Epithelial cell of esophagus (primary cell): ENCODE results near the gene LENEP.

Experiments used
- DNase-seq: peaks from one replicate; pipeline ENCODE4 v3.0.0; 2010; ENCODE audit warnings: low read depth
- H3K4me3 ChIP-seq: 2 replicates; pipeline ENCODE4 v1.5.1; 2011; ENCODE audit warnings: mild to moderate bottlenecking, low read length, control low read depth
- TF ChIP-seq, protein P1 (sequence below): IDR thresholded peaks from 2 replicates; pipeline ENCODE4 v1.5.1; 2011; ENCODE audit warnings: low read depth, mild to moderate bottlenecking, low read length, control low read depth, inconsistent platforms; ENCODE audit not compliant: insufficient read depth; ENCODE audit errors: missing control alignments

The LENEP gene

DNA sequence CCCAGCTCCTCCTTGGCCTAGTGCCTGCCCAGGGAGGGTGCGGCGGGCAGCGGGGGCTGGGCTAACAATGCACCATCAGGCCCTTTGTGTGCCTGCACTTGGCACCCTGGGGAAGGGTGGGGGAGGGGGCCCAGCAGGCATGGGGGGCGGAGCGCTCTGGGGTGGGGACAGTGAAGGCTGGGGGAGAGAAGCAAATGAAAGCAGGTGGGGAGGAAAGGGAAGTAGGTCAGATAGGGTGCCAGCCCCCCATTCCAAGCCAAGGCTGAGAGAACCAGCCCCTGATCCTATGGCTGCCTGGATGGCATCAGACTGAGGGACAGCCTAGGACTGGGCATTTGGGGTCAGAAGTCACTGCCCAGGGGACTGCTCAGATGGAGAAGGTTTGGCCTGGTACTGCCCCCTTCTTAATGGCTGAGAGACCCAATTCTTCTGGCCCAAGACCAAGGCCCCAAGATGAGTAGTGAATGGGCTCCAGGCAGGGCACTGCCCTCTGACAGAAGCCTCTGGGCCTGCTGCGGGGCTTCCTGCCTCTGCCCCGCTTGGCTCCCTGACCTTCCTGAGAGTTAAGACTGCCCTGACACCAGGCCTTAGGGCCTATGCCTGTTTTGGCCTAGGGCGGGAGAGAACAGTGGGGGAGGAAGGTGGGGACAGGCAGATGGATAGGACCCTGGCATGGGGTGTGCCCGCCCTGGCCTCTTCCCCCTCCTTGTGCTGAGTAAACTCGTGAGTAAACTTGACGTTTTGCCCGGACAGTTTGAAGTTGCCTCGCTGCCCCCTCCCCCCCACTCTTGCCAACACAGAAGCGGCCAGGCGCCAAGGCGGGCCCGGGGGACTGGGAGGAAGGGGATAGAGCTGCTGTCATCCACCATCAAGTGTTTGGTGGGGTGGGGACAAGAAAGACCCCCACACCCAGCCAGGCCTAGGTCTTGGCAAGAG lies 12.0 kb downstream of the LENEP start:
- peak; percentile 63 for DNase-seq
- TF ChIP-seq, protein P1, sequence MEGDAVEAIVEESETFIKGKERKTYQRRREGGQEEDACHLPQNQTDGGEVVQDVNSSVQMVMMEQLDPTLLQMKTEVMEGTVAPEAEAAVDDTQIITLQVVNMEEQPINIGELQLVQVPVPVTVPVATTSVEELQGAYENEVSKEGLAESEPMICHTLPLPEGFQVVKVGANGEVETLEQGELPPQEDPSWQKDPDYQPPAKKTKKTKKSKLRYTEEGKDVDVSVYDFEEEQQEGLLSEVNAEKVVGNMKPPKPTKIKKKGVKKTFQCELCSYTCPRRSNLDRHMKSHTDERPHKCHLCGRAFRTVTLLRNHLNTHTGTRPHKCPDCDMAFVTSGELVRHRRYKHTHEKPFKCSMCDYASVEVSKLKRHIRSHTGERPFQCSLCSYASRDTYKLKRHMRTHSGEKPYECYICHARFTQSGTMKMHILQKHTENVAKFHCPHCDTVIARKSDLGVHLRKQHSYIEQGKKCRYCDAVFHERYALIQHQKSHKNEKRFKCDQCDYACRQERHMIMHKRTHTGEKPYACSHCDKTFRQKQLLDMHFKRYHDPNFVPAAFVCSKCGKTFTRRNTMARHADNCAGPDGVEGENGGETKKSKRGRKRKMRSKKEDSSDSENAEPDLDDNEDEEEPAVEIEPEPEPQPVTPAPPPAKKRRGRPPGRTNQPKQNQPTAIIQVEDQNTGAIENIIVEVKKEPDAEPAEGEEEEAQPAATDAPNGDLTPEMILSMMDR: no peak
- H3K4me3 ChIP-seq: peak overlapping the region; percentile 89

DNA sequence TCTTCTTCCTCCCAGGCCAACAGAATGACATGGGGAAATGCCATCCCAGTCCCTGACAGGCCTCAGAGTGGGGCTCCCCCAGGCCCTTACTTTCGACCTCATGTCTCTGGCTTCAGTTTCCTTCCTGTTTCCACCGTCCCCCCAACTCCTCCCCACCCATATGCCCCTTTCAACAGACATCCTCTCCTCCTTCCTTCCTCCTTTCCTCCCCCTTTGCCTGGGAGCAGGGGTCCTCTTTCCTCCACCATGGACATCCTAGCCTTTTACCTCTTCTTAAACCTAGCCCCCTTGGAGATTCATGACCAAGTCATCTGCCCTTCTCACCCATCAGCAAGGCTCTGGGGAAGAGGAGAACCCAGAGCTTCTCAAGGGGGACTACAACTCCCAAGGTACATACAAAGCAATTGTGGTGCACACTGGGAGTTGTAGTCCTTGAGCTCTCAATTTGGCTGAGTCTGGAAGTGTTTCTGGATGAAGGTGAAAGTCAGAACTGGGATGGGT lies 13.3 kb downstream of the LENEP start:
- no peak for DNase-seq
- TF ChIP-seq, protein P1: no peak
- H3K4me3 ChIP-seq: peak overlapping the region; percentile 64

DNA sequence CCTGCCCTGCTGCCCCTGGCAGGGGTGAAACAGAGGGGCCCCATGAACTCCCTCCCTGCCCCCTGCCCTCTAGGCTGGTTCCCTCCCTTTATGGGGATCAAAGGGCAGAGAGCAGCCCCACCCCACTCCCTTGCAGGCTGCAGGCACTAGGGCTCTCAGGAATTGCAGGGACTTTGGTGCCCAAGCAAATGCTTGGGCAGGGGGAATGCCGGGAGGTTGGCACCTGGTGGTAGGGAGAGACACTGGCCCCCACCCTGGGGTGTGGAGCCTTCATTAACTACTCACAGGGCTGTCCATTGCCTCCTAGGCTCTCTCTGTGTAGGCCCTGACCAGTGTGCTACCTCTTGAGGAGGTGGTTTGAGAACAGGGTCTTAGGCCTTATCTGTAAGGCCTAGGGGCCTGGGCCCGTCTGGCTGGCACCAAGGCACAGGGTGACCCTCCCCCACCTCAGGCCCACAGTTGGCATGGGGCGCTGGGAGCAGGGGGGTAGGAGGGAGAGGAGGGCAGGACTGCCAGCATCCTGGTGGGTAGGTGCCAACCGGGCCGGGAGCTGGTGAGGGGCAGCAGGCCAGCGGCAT lies 14.0 kb downstream of the LENEP start:
- peak overlapping the region; percentile 64 for H3K4me3 ChIP-seq
- DNase-seq: no peak

DNA sequence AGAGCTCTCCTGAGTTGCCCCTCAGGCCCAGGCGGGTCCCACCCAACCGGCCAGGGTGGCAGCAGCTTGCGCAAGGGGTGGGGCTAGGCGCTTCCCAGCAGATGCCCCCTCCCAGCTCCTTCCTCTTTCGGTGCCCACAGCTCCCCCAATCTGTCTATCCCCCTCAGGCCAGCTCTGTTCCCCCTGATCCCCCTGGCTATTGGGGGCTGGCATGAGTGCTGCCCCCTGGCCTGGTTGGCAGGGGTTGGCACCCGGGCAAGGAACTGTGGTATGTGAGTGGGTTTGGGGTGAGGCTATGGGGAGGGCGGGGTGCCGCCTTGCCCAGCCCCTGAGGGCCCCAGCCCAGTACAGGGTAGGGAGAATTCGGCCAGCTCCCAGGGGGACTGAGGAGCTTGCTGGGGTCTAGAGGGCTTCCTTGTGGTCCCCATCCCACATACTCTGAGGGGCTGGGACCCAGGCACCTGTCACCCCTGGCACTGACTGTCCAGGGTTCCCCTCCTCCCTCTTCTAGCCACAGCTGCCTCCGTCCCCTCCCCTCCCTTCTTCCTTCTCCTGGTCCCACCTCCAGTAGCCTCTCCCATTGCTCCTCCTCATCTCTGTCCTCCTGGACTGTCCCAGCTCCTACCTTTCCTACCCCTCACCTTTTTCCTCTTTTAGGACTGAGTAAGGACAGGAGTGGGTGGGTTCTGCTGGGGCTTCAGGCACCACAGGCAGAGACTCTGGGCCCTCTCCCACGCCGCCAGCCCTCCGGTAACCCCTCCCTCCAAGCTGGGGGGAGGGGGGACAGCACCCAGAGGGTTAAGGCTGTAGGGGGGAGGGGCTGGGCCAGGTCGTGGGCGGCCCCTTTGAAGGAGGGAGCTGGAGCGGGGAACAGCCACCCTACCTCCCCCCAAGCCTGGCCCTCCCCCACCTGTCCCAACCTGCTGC lies 14.9 kb downstream of the LENEP start:
- H3K4me3 ChIP-seq: peak overlapping the region; percentile 64
- TF ChIP-seq, protein P1: no peak
- DNase-seq: no peak

More for the DNA sequence above, 14.0 kb downstream of the LENEP start:
- TF ChIP-seq, protein P1: no peak

DNA sequence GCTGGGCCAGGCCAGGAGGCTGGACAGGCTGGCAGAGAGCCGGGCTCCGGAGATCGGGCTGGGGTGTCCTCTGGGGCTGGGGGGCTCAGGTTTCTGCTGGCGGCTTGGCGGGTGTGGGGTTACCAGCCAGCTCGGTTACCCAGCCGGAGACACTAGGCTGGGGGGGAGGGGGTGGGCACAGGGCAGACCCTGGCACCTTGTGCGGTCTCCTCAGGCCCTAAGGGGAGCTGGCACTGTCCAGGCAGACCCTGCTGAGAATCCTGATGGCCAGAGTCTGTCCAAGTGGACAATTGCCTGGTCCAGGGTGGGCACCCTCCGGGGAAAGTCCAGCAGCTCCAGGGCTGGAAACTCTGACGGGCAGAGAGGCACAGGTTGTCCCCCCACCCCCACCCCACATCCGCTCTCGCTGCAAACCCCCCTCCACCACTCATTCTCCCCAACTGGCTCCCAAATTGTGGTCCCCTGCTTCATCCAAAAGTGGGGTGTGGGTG lies 15.9 kb downstream of the LENEP start:
- H3K4me3 ChIP-seq: peak overlapping the region; percentile 64
- no peak for DNase-seq
- TF ChIP-seq, protein P1: no peak

DNA sequence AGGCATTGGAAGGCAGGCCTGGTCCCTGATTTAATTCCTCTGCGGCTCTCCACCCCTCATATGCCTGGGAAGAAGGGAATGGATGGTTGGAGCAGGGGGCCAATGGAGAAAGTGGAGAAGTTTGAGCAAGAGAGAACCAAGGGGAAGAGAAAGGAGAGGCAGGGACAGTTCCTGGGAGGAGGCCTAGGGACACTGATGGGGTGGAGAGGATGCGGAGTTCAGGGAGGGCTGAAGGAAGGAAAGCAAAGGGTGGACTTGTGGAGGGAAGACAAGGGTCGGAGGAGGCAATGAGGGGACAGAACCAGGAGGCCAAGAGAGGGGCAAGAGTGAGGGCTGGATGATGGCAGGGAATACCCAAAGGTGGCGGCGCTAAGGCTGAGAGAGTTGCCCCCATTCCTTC lies 16.4 kb downstream of the LENEP start:
- H3K4me3 ChIP-seq: peak overlapping the region; percentile 64
- no peak for DNase-seq
- TF ChIP-seq, protein P1: no peak
